ENCODE data around the gene CCDC192. TPM values are rescaled to one million over a fixed set of nuclear protein-coding genes. Genes with fewer than 3 reads are reported as not detected.

CCDC192 gene
- total RNA-seq, 1 donor from 2014 or later, result not detected

GRCh38 chr5:127851964-127852363, 148.8 kb downstream of the CCDC192 start:
- TF ChIP-seq EZH2 (IDR thresholded peaks at IDR 0.05; ENCODE audit: insufficient read depth, low read length), result no peak
- no peak for TF ChIP-seq CTCF (IDR thresholded peaks at IDR 0.05; ENCODE audit: insufficient read depth, low read depth, low read length)
- Histone ChIP-seq H3K36me3 (ENCODE audit: insufficient read depth, low read length) (no peaks in the 10 kb centered on the region), H3K27me3 (ENCODE audit: insufficient read depth, low read length) (no peaks in the 10 kb centered on the region), H4K20me1 (ENCODE audit: insufficient read depth, low read length) (no peaks in the 10 kb centered on the region), H3K4me2 (ENCODE audit: low read length) (no peak overlapping the region), H3K9me3 (ENCODE audit: insufficient read depth, low read depth, low read length) (no peaks in the 10 kb centered on the region), H3K27ac (ENCODE audit: low read depth, low read length) (no peak overlapping the region), H3K4me3 (ENCODE audit: insufficient read depth, low read depth, low read length) (no peak overlapping the region), H3K4me1 (ENCODE audit: insufficient read depth, low read length) (no peaks in the 10 kb centered on the region), H3K9ac (ENCODE audit: low read length) (no peak overlapping the region), H3K79me2 (ENCODE audit: insufficient read depth, low read length) (no peaks in the 10 kb centered on the region), H2AFZ (ENCODE audit: low read depth, low read length) (no peak overlapping the region)
- no peaks in the 10 kb centered on the region for H3K36me3 Mint-ChIP-seq (ENCODE audit: low read depth, unreplicated experiment)
- no peak for FAIRE-seq
- peaks cover 8% of the 10 kb centered on the region for H3K9me3 Mint-ChIP-seq (ENCODE audit: unreplicated experiment)
- no peak for DNase-seq (ENCODE audit: low read depth)
- no peaks in the 10 kb centered on the region for H3K4me1 Mint-ChIP-seq (ENCODE audit: low read depth, unreplicated experiment)
- H3K27ac Mint-ChIP-seq (ENCODE audit: unreplicated experiment), result no peak overlapping the region
- no peaks in the 10 kb centered on the region for H3K27me3 Mint-ChIP-seq (ENCODE audit: low read depth, unreplicated experiment)
- H3K4me3 Mint-ChIP-seq (ENCODE audit: unreplicated experiment), result no peak overlapping the region

DNA sequence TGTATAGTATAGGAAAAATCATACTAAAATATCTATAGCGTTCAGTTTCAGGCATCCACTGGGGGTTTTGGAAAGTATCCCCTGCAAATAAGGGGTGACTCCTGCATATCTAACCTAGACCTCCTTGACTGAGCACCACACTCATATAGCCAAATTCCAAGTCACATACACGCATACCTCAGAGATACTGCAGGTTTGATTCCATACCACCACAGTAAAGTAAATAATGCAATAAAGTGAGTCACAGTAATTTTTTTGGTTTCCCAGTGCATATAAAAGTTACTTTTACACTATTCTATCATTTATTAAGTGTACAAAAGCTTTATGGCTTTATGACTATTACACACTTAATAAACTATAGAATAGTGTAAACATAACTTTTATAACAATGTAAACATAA, 151.3 kb downstream of the CCDC192 start:
- no peak overlapping the region for H3K4me2 ChIP-seq (ENCODE audit: low read length)
- H3K9ac ChIP-seq (ENCODE audit: low read length), result no peak overlapping the region
- Mint-ChIP-seq H3K36me3 (ENCODE audit: low read depth, unreplicated experiment) (no peaks in the 10 kb centered on the region), H3K9me3 (ENCODE audit: unreplicated experiment) (peaks cover 8% of the 10 kb centered on the region), H3K27me3 (ENCODE audit: low read depth, unreplicated experiment) (no peaks in the 10 kb centered on the region), H3K27ac (ENCODE audit: unreplicated experiment) (no peak overlapping the region), H3K4me1 (ENCODE audit: low read depth, unreplicated experiment) (no peaks in the 10 kb centered on the region), H3K4me3 (ENCODE audit: unreplicated experiment) (no peak overlapping the region)
- DNase-seq (ENCODE audit: low read depth) (no peak), FAIRE-seq (no peak)
- H3K36me3 ChIP-seq (ENCODE audit: insufficient read depth, low read length), result no peaks in the 10 kb centered on the region
- H3K4me3 ChIP-seq (ENCODE audit: insufficient read depth, low read depth, low read length), result no peak overlapping the region
- H4K20me1 ChIP-seq (ENCODE audit: insufficient read depth, low read length), result no peaks in the 10 kb centered on the region
- no peaks in the 10 kb centered on the region for H3K27me3 ChIP-seq (ENCODE audit: insufficient read depth, low read length)
- TF ChIP-seq EZH2 (IDR thresholded peaks at IDR 0.05; ENCODE audit: insufficient read depth, low read length) (no peak), CTCF (IDR thresholded peaks at IDR 0.05; ENCODE audit: insufficient read depth, low read depth, low read length) (no peak)
- H3K4me1 ChIP-seq (ENCODE audit: insufficient read depth, low read length), result no peaks in the 10 kb centered on the region
- H3K27ac ChIP-seq (ENCODE audit: low read depth, low read length), result no peak overlapping the region
- no peaks in the 10 kb centered on the region for H3K9me3 ChIP-seq (ENCODE audit: insufficient read depth, low read depth, low read length)
- H2AFZ ChIP-seq (ENCODE audit: low read depth, low read length), result no peak overlapping the region
- H3K79me2 ChIP-seq (ENCODE audit: insufficient read depth, low read length), result no peaks in the 10 kb centered on the region

- Histone ChIP-seq H3K79me2 (ENCODE audit: insufficient read depth, low read length) (no peaks in the 10 kb centered on the region), H3K27ac (ENCODE audit: low read depth, low read length) (no peak overlapping the region), H2AFZ (ENCODE audit: low read depth, low read length) (no peak overlapping the region), H3K9me3 (ENCODE audit: insufficient read depth, low read depth, low read length) (no peaks in the 10 kb centered on the region), H3K4me1 (ENCODE audit: insufficient read depth, low read length) (no peaks in the 10 kb centered on the region), H3K4me3 (ENCODE audit: insufficient read depth, low read depth, low read length) (no peak overlapping the region), H4K20me1 (ENCODE audit: insufficient read depth, low read length) (no peaks in the 10 kb centered on the region), H3K9ac (ENCODE audit: low read length) (no peak overlapping the region), H3K27me3 (ENCODE audit: insufficient read depth, low read length) (no peaks in the 10 kb centered on the region), H3K4me2 (ENCODE audit: low read length) (no peak overlapping the region), H3K36me3 (ENCODE audit: insufficient read depth, low read length) (no peaks in the 10 kb centered on the region)
- FAIRE-seq (no peak), DNase-seq (ENCODE audit: low read depth) (no peak)
- no peaks in the 10 kb centered on the region for H3K4me1 Mint-ChIP-seq (ENCODE audit: low read depth, unreplicated experiment)
- TF ChIP-seq EZH2 (IDR thresholded peaks at IDR 0.05; ENCODE audit: insufficient read depth, low read length) (no peak), CTCF (IDR thresholded peaks at IDR 0.05; ENCODE audit: insufficient read depth, low read depth, low read length) (no peak)
- H3K4me3 Mint-ChIP-seq (ENCODE audit: unreplicated experiment), result no peak overlapping the region
- H3K27me3 Mint-ChIP-seq (ENCODE audit: low read depth, unreplicated experiment), result no peaks in the 10 kb centered on the region
- H3K27ac Mint-ChIP-seq (ENCODE audit: unreplicated experiment), result no peak overlapping the region
- peaks cover 8% of the 10 kb centered on the region for H3K9me3 Mint-ChIP-seq (ENCODE audit: unreplicated experiment)
- H3K36me3 Mint-ChIP-seq (ENCODE audit: low read depth, unreplicated experiment), result no peaks in the 10 kb centered on the region
These were observed 153.1 kb downstream of the CCDC192 start for GRCh38 chr5:127856292-127856691.

Measured in astrocyte (in vitro differentiated cells and primary cell).